Right lobe of liver (tissue), 6 donors: Measurements from ENCODE around the gene SIK2. TPM values are rescaled to one million over a fixed set of nuclear protein-coding genes. Genes with fewer than 3 reads are reported as not detected.

Experiments
- ATAC-seq, 4 donors: fragments of 200-7000 bp; cut with Tn5 transposase; one replicate each; pipeline ENCODE4 v1.9.1; 2020; ENCODE audit warnings: mild to moderate bottlenecking in 4 of 4, moderate library complexity in 4 of 4
- DNase-seq, 3 donors: peaks; one replicate each; pipeline ENCODE4 v3.0.0-alpha.2; 2020
- H3K27ac ChIP-seq, 3 donors: fragments of 200-600 bp; one replicate each; pipeline ENCODE4 v1.8.0; 2022
- H3K27me3 ChIP-seq, 2 donors: fragments of 200-600 bp; one replicate each; pipeline ENCODE4 v1.8.0; 2022
- H3K36me3 ChIP-seq, 4 donors: fragments of 200-600 bp; sonication (generic) in 1 of 4; one replicate each; pipeline versions ENCODE4 v1.5.1 to v1.8.0; 2017 to 2022; ENCODE audit warnings: control low read depth in 1 of 4
- H3K4me1 ChIP-seq, 4 donors: fragments of 200-600 bp; sonication (generic) in 1 of 4; one replicate each; pipeline versions ENCODE4 v1.5.1 to v1.8.0; 2017 to 2022; ENCODE audit warnings: control low read depth in 1 of 4
- H3K4me3 ChIP-seq, 3 donors: fragments of 200-600 bp; one replicate each; pipeline ENCODE4 v1.8.0; 2022
- H3K9me3 ChIP-seq, 4 donors: fragments of 200-600 bp; sonication (generic) in 1 of 4; one replicate each; pipeline versions ENCODE4 v1.5.1 to v1.8.0; 2017 to 2022; ENCODE audit warnings: control low read depth in 1 of 4
- CTCF ChIP-seq, 4 donors: fragments of 200-600 bp in 3 of 4; fragments of 450-650 bp in 1 of 4; IDR thresholded peaks; one replicate each; pipeline versions ENCODE4 v1.5.1 to v1.8.0; 2016 to 2022; ENCODE audit warnings: antibody characterized with exemption in 4 of 4, mild to moderate bottlenecking in 2 of 4
- POLR2A ChIP-seq: fragments of 450-650 bp; IDR thresholded peaks from one replicate; pipeline ENCODE4 v1.6.1; 2017; ENCODE audit warnings: antibody characterized with exemption, mild to moderate bottlenecking
- WGBS: methylation state at CpG from one replicate; pipeline ENCODE4 v1.1.6; 2018; ENCODE audit warnings: low coverage, low lambda C conversion rate; ENCODE audit not compliant: insufficient coverage; ENCODE audit errors: missing lambda C conversion rate; 5-methylcytosine and 5-hydroxymethylcytosine counted together
- intact Hi-C, 2 donors: fragments of 100-400 bp; cut with DNase I; formaldehyde crosslinking; loops; one replicate each; pipeline versions ENCODE4 v1.11.2 to v1.14.1; 2022
- total RNA-seq, 6 experiments: library from RNA; depleted of rRNA in 2 of 6; stranded (reverse); fragments of >200 nt in 2 of 6; fragmentation: NEBNext Ultra II Directional in 3 of 6; extraction: Animal tissue kit (Norgen Biotek cat#: 25700) in 3 of 6; gene quantifications; one replicate each; pipeline versions ENCODE4 v1.1.0 to v1.2.4, GENCODE V29; 2016 to 2023
- donor health status: DM: no; HTN: yes; CAD: no.
- donor health status: DM: no; HTN: no; CAD: no.
- donor health status: DM: no; HTN: no; CAD: no.
- donor health status: DM: no; HTN: yes; CAD: no.
- donor health status: DM: no; HTN: yes; CAD: no.

Gene SIK2
- total RNA-seq, 6 experiments from 2014 or later = 15.4 to 39.5 (median 26.4) TPM

- peaks cover 0 to 36% (median 4%) of the 10 kb centered on the region in 4 donors for H3K4me1 ChIP-seq
- 78% methylated on average over 3 of the region's 3 CpGs for WGBS
- DNase-seq = no peak
- H3K36me3 ChIP-seq = peaks cover 3 to 50% (median 26%) of the 10 kb centered on the region in 4 donors
- intact Hi-C loops = no loop called here
- H3K9me3 ChIP-seq = no peaks in the 10 kb centered on the region
- H3K27ac ChIP-seq = peak overlapping the region in 1 of 3 donors; percentile 35
- TF ChIP-seq POLR2A (no peak), CTCF (IDR thresholded peaks at IDR 0.05) (no peak)
- H3K4me3 ChIP-seq = no peak overlapping the region
- no peaks in the 10 kb centered on the region for H3K27me3 ChIP-seq
- no peak for ATAC-seq
Measured at GRCh38 chr11:111762981-111763643, 160.9 kb downstream of the SIK2 start.

DNA sequence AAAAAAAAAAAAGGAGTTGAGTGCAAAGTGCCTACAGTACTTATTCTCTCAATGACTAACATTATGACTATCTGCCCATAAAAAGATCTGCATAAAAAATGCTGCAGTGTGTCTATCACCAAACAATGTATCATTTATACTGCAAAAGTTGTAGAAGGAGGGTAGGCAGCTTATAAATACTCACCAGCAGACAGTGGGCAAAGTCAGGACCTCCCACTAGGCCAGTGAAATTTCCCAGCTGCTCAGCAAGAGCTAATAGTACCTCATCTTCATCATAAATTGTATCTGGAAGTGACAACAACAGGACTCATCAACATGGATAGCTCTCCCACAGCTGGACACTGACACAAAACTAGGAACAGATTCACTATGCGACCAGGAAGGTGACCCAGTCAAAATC, 162.4 kb downstream of the SIK2 start:
- intact Hi-C loops = no loop called here
- no peaks in the 10 kb centered on the region for H3K9me3 ChIP-seq
- H3K36me3 ChIP-seq = peaks cover 3 to 42% (median 19%) of the 10 kb centered on the region in 4 donors
- H3K4me3 ChIP-seq = peak overlapping the region; percentile 89 to 97 (median 91)
- DNase-seq = no peak
- H3K27me3 ChIP-seq = no peaks in the 10 kb centered on the region
- H3K4me1 ChIP-seq = peaks cover 0 to 27% (median 4%) of the 10 kb centered on the region in 4 donors
- peak in 1 of 4 donors; percentile 4 for ATAC-seq
- TF ChIP-seq POLR2A (no peak), CTCF (IDR thresholded peaks at IDR 0.05) (no peak)
- H3K27ac ChIP-seq = peak overlapping the region; percentile 88 to 96 (median 95)
- 0% methylated on average over 1 of the region's 1 CpG for WGBS

DNA sequence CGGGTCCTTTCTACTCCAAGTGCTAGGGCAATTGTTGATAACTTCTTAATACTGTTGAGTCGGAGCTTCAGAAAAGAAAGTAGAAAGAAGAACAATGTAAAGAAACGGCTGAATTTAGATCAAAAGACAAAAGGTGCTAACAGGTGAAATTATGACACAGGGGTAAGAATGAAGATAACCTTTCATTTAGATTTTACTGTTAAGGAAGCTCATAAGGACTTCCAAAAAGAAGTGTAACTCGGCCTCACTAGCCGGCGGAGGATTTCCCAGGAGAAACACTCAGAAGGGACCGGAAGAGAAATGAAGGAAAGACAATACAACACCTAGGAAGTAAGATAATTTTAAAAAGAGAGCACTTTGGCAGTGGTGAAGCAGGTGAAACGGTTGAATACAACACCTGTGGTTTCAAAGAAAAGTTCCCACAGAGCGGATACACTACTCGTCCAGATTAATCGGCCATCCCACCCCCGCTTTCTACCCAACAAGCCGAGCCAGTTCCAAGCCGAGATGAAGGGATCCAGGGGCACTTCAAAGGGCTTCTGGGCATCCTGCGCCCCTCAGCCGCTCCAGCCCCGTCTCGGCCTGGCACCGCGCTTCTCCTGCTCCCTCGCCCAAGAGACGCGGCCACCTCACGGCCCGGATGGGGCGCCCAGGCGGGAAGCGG, 163.2 kb downstream of the SIK2 start:
- Histone ChIP-seq H3K27ac (peak overlapping the region; percentile 88 to 96 (median 95)), H3K4me3 (peak overlapping the region; percentile 89 to 97 (median 91)), H3K4me1 (peaks cover 0 to 21% (median 4%) of the 10 kb centered on the region in 4 donors), H3K9me3 (no peaks in the 10 kb centered on the region), H3K36me3 (peaks cover 3 to 35% (median 12%) of the 10 kb centered on the region in 4 donors), H3K27me3 (no peaks in the 10 kb centered on the region)
- DNase-seq (no peak), ATAC-seq (peak; percentile 28 to 44 (median 38))
- intact Hi-C loops = no loop called here
- WGBS = 2% methylated on average over 9 of the region's 28 CpGs
- TF ChIP-seq POLR2A = no peak
- no peak for TF ChIP-seq CTCF (IDR thresholded peaks at IDR 0.05)

- 0% methylated on average over 16 of the region's 61 CpGs for WGBS
- ATAC-seq = peak; percentile 90 to 97 (median 93)
- Histone ChIP-seq H3K27ac (peak within 1 kb of the TSS; percentile 88 to 96 (median 95)), H3K4me3 (peak within 1 kb of the TSS; percentile 89 to 97 (median 91)), H3K36me3 (peaks cover 0 to 28% (median 8%) of the 10 kb centered on the region in 4 donors), H3K27me3 (no peaks in the 10 kb centered on the region), H3K9me3 (no peaks in the 10 kb centered on the region), H3K4me1 (peaks cover 0 to 21% (median 4%) of the 10 kb centered on the region in 4 donors)
- intact Hi-C loops = no loop called here
- no peak for TF ChIP-seq CTCF (IDR thresholded peaks at IDR 0.05)
- peak; percentile 65 for TF ChIP-seq POLR2A
- DNase-seq = peak; percentile 83 to 89 (median 87)
Measured at GRCh38 chr11:111765984-111766833, 164.0 kb downstream of the SIK2 start, which contains the start of gene PPP2R1B. PPP2R1B (minus strand) TSS chr11:111766389; CDS start chr11:111766361, 28 bp downstream.
